Muscle of leg (tissue), 11 donors: Measurements from ENCODE around the gene SH3PXD2B. TPM values are rescaled to one million over a fixed set of nuclear protein-coding genes. Genes with fewer than 3 reads are reported as not detected.

Experiments used
- DNase-seq: peaks from one replicate; pipeline ENCODE4 v3.0.0; 2013
- H3K27ac ChIP-seq: one replicate; pipeline ENCODE4 v1.5.1; 2013; ENCODE audit warnings: mild to moderate bottlenecking, low read length, control low read depth
- H3K27me3 ChIP-seq: one replicate; pipeline ENCODE4 v1.6.1; 2013; ENCODE audit warnings: low read length; ENCODE audit not compliant: control insufficient read depth, insufficient read depth
- H3K36me3 ChIP-seq: one replicate; pipeline ENCODE4 v1.6.1; 2013; ENCODE audit warnings: low read length; ENCODE audit not compliant: control insufficient read depth, insufficient read depth
- H3K4me1 ChIP-seq: one replicate; pipeline ENCODE4 v1.6.1; 2013; ENCODE audit warnings: low read length; ENCODE audit not compliant: control insufficient read depth, insufficient read depth
- H3K4me3 ChIP-seq: one replicate; pipeline ENCODE4 v1.5.1; 2013; ENCODE audit warnings: low read length, control low read depth
- H3K9me3 ChIP-seq: replicated peaks from 2 replicates; pipeline ENCODE4 v1.6.1; 2013; ENCODE audit warnings: low read depth, low read length; ENCODE audit not compliant: control insufficient read depth
- WGBS: methylation state at CpG from one replicate; pipeline ENCODE4 v1.1.5; 2013; ENCODE audit warnings: missing lambda C conversion rate; ENCODE audit not compliant: insufficient coverage; 5-methylcytosine and 5-hydroxymethylcytosine counted together
- polyA plus RNA-seq, 8 donors: library from polyadenylated mRNA; unstranded; fragments of 120-200 nt; gene quantifications; one replicate each; pipeline versions ENCODE4 v1.2.1 to v1.2.3, GENCODE V29; 2013; ENCODE audit warnings: inconsistent platforms in 1 of 8, low replicate concordance in 1 of 8; ENCODE audit not compliant: insufficient read length in 8 of 8, insufficient read depth in 1 of 8
- total RNA-seq: library from RNA; stranded (reverse); fragments of 120-200 nt; gene quantifications from one replicate; pipeline ENCODE4 v1.2.4, GENCODE V29; 2013

The SH3PXD2B gene
- total and polyA plus RNA-seq, 9 donors = 19.2 to 60.9 (median 36.1) TPM

- no peak for DNase-seq
- WGBS = 40% methylated on average over 2 of the region's 7 CpGs
- Histone ChIP-seq H3K4me1 (peaks cover 55% of the 10 kb centered on the region), H3K27ac (peak overlapping the region; percentile 77), H3K36me3 (peaks cover 19% of the 10 kb centered on the region), H3K9me3 (no peaks in the 10 kb centered on the region), H3K27me3 (no peaks in the 10 kb centered on the region), H3K4me3 (no peak overlapping the region)
Observed at GRCh38 chr5:172421020-172421419, 33.3 kb downstream of the SH3PXD2B start.

GRCh38 chr5:172420235-172420939, 33.9 kb downstream of the SH3PXD2B start:
- Histone ChIP-seq H3K36me3 (peaks cover 19% of the 10 kb centered on the region), H3K27ac (peak overlapping the region; percentile 92), H3K27me3 (no peaks in the 10 kb centered on the region), H3K4me1 (peaks cover 52% of the 10 kb centered on the region), H3K9me3 (no peaks in the 10 kb centered on the region), H3K4me3 (no peak overlapping the region)
- DNase-seq = peak; percentile 93
- 41% methylated on average over 3 of the region's 10 CpGs for WGBS

GRCh38 chr5:172418862-172419814, 35.2 kb downstream of the SH3PXD2B start:
- H3K27ac ChIP-seq = peak overlapping the region; percentile 92
- H3K36me3 ChIP-seq = peaks cover 19% of the 10 kb centered on the region
- peaks cover 62% of the 10 kb centered on the region for H3K4me1 ChIP-seq
- H3K4me3 ChIP-seq = no peak overlapping the region
- no peaks in the 10 kb centered on the region for H3K27me3 ChIP-seq
- DNase-seq = peak; percentile 96
- WGBS = 29% methylated on average over 15 of the region's 20 CpGs
- no peaks in the 10 kb centered on the region for H3K9me3 ChIP-seq

- Histone ChIP-seq H3K4me3 (no peak overlapping the region), H3K4me1 (peaks cover 71% of the 10 kb centered on the region), H3K9me3 (no peaks in the 10 kb centered on the region), H3K27me3 (no peaks in the 10 kb centered on the region), H3K36me3 (peaks cover 17% of the 10 kb centered on the region), H3K27ac (peak overlapping the region; percentile 92)
- 9% methylated on average over 6 of the region's 10 CpGs for WGBS
- DNase-seq = peak; percentile 99
Observed at GRCh38 chr5:172417983-172418630, 36.2 kb downstream of the SH3PXD2B start.

- DNase-seq = peak; percentile 53
- no peaks in the 10 kb centered on the region for H3K9me3 ChIP-seq
- H3K4me3 ChIP-seq = no peak overlapping the region
- peaks cover 11% of the 10 kb centered on the region for H3K36me3 ChIP-seq
- WGBS = 75% methylated on average over 3 of the region's 4 CpGs
- peaks cover 79% of the 10 kb centered on the region for H3K4me1 ChIP-seq
- no peaks in the 10 kb centered on the region for H3K27me3 ChIP-seq
- peak overlapping the region; percentile 92 for H3K27ac ChIP-seq
Observed at GRCh38 chr5:172417130-172417841, 37.0 kb downstream of the SH3PXD2B start.

GRCh38 chr5:172415362-172416275, 38.7 kb downstream of the SH3PXD2B start:
- no peaks in the 10 kb centered on the region for H3K27me3 ChIP-seq
- peak overlapping the region; percentile 96 for H3K27ac ChIP-seq
- no peak for DNase-seq
- no peaks in the 10 kb centered on the region for H3K9me3 ChIP-seq
- peaks cover 81% of the 10 kb centered on the region for H3K4me1 ChIP-seq
- H3K4me3 ChIP-seq = no peak overlapping the region
- peaks cover 3% of the 10 kb centered on the region for H3K36me3 ChIP-seq
- WGBS = 93% methylated on average over 8 of the region's 13 CpGs

- WGBS = 13% methylated on average over 12 of the region's 13 CpGs
- Histone ChIP-seq H3K4me3 (no peak overlapping the region), H3K9me3 (no peaks in the 10 kb centered on the region), H3K36me3 (no peaks in the 10 kb centered on the region), H3K27ac (peak overlapping the region; percentile 96), H3K4me1 (peaks cover 75% of the 10 kb centered on the region), H3K27me3 (no peaks in the 10 kb centered on the region)
- DNase-seq = peak; percentile 96
Observed at GRCh38 chr5:172414531-172415361, 39.6 kb downstream of the SH3PXD2B start.

- Histone ChIP-seq H3K27ac (peak overlapping the region; percentile 96), H3K4me3 (no peak overlapping the region), H3K4me1 (peaks cover 64% of the 10 kb centered on the region), H3K9me3 (no peaks in the 10 kb centered on the region), H3K27me3 (no peaks in the 10 kb centered on the region), H3K36me3 (no peaks in the 10 kb centered on the region)
- WGBS = no CpG with 5 or more reads among the region's 4 CpGs
- peak; percentile 90 for DNase-seq
Observed at GRCh38 chr5:172413601-172414171, 40.6 kb downstream of the SH3PXD2B start.
